Heart right ventricle (tissue), 16 donors: ENCODE data around the gene TET2. TPM values are rescaled to one million over a fixed set of nuclear protein-coding genes. Genes with fewer than 3 reads are reported as not detected.

ENCODE experiments used
- ATAC-seq, 8 donors: fragments of 200-7000 bp; cut with Tn5 transposase; one replicate each; pipeline ENCODE4 v1.9.1; 2020; ENCODE audit warnings: mild to moderate bottlenecking in 8 of 8, moderate library complexity in 8 of 8, moderate number of reproducible peaks in 1 of 8
- DNase-seq, 2 donors: peaks; one replicate each; pipeline ENCODE4 v3.0.0-alpha.2; 2020
- H3K27ac ChIP-seq, 10 donors: fragments of 200-600 bp; sonication (generic) in 2 of 10; one replicate each; pipeline versions ENCODE4 v1.5.0 to v1.8.0; 2020 to 2022; ENCODE audit warnings: mild to moderate bottlenecking in 3 of 10
- H3K27me3 ChIP-seq, 7 donors: fragments of 200-600 bp; one replicate each; pipeline ENCODE4 v1.8.0; 2021 to 2022; ENCODE audit warnings: mild to moderate bottlenecking in 2 of 7
- H3K36me3 ChIP-seq, 9 donors: fragments of 200-600 bp; sonication (generic) in 1 of 9; one replicate each; pipeline versions ENCODE4 v1.5.0 to v1.8.0; 2020 to 2022; ENCODE audit warnings: mild to moderate bottlenecking in 2 of 9
- H3K4me1 ChIP-seq, 9 donors: fragments of 200-600 bp; sonication (generic) in 1 of 9; one replicate each; pipeline versions ENCODE4 v1.5.0 to v1.8.0; 2020 to 2022; ENCODE audit warnings: mild to moderate bottlenecking in 4 of 9
- H3K4me3 ChIP-seq, 10 donors: fragments of 200-600 bp; sonication (generic) in 2 of 10; one replicate each; pipeline versions ENCODE4 v1.5.0 to v1.8.0; 2020 to 2022; ENCODE audit warnings: mild to moderate bottlenecking in 7 of 10, moderate library complexity in 2 of 10
- H3K9me3 ChIP-seq, 11 donors: fragments of 200-600 bp in 10 of 11; sonication (generic) in 2 of 11; one replicate each; pipeline versions ENCODE4 v1.5.0 to v1.8.0; 2013 to 2022; ENCODE audit warnings: mild to moderate bottlenecking in 2 of 11, control low read depth in 1 of 11, moderate library complexity in 1 of 11
- WGBS, 2 donors: extraction: QIAGEN DNeasy Blood & Tissue Kit; methylation state at CpG; one replicate each; pipeline ENCODE4 v1.1.7; 2013; ENCODE audit warnings: inconsistent platforms in 1 of 2; 5-methylcytosine and 5-hydroxymethylcytosine counted together
- intact Hi-C, 10 donors: fragments of 100-400 bp; cut with DNase I; formaldehyde crosslinking; loops; one replicate each; pipeline versions ENCODE4 v1.11.1 to v1.14.2; 2022
- polyA plus RNA-seq, 2 donors: library from polyadenylated mRNA; stranded (reverse); fragments of 200-250 nt; gene quantifications; one replicate each; pipeline ENCODE4 v1.2.3, GENCODE V29; 2013
- total RNA-seq, 10 donors: library from RNA; stranded (reverse); fragmentation: NEBNext Ultra II Directional in 3 of 10; extraction: Animal tissue kit (Norgen Biotek cat#: 25700) in 3 of 10; gene quantifications; one replicate each; pipeline versions ENCODE4 v1.2.1 to v1.2.4, GENCODE V29; 2021 to 2023
- TF ChIP-seq, protein P1 (sequence below), 9 donors: fragments of 200-600 bp; sonication (generic) in 2 of 9; IDR thresholded peaks; one replicate each; pipeline versions ENCODE4 v1.5.0 to v1.8.0; 2021 to 2022; ENCODE audit warnings: antibody characterized with exemption in 9 of 9, mild to moderate bottlenecking in 5 of 9, moderate library complexity in 1 of 9
- donor health status: Arrhythmogenic right ventricular cardiomyopathy.
- donor health status: ischemic (EF 13 %, LVEDD 7.1; RV severe dilation, severe dysfunction).
- donor health status: healthy with polysubstance abuse.
- donor health status: DM: no; HTN: yes; CAD: no.
- donor health status: DM: no; HTN: no; CAD: no.
- donor health status: ischemic (EF 25% LVEDD 6.9; RV normal size, moderate dysfunction).
- donor health status: ischemic (EF 25% LVEDD 5.7; RV mildly dilated, moderate dysfunction).
- donor health status: healthy.
- donor health status: DM: yes; HTN: yes; CAD: no.
- donor health status: Ischemic cardiomyopathy.
- donor health status: ischemic (EF 35%, LVEDD 5.7; RV mildly dilated, moderate dysfunction).
- donor health status: nonischemic (EF 11% LVEDD 7.7; RV severe dilation, severe dysfunction).
- donor health status: DM: yes; HTN: yes; CAD: no.
- donor health status: PGD.
- donor health status: ischemic (EF 29% LVEDD 5.4; RV normal size, mild dysfunction).
- donor health status: nonischemic (EF 23%, LVEDD 6.1; RV moderate dilation, normal function).

TET2 gene
- total and polyA plus RNA-seq, 12 donors = 1.4 to 20.6 (median 16.8) TPM

DNA sequence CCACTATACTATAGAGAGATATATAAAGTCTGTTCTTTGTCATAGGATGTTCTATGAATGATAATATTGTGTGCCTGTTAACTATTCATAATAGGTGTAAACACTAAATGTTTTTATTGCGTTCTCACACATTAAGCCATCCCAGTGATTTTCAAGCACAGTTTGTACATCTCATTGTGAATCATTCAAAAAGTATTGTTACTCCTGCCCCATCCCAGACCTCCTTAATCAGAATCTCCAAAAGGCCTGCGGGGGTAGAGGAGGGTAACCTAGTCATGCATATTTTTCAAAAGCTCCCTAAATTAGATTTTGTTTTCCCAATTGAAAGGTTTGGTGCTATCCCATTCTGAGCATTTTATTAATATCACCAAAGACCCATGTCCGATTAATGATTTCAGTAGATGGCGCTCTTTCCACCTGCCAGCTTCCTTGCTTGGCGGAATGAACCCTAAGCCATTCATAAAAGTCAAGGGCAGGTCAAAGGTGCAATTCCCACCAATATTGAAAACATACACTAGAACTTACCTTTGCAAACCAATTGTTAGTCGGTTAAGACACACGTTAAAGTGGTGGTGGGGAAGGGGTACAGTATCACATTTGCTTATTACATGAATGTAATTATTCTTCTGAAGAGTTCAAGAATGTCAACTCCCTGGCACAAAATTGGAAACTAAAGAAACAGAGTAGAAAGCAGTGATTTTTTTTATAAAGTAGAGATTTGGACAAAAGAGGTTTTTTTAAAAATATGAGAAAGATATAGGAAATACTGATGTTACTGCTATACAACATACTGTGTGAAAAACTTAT lies 5.8 kb upstream of the TET2 start:
- TF ChIP-seq, protein P1, sequence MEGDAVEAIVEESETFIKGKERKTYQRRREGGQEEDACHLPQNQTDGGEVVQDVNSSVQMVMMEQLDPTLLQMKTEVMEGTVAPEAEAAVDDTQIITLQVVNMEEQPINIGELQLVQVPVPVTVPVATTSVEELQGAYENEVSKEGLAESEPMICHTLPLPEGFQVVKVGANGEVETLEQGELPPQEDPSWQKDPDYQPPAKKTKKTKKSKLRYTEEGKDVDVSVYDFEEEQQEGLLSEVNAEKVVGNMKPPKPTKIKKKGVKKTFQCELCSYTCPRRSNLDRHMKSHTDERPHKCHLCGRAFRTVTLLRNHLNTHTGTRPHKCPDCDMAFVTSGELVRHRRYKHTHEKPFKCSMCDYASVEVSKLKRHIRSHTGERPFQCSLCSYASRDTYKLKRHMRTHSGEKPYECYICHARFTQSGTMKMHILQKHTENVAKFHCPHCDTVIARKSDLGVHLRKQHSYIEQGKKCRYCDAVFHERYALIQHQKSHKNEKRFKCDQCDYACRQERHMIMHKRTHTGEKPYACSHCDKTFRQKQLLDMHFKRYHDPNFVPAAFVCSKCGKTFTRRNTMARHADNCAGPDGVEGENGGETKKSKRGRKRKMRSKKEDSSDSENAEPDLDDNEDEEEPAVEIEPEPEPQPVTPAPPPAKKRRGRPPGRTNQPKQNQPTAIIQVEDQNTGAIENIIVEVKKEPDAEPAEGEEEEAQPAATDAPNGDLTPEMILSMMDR (IDR thresholded peaks at IDR 0.05) = peak; percentile 47 to 86 (median 73)
- intact Hi-C loops = loop anchor here in 8 of 10 donors (1.0 to 10.0 kb wide), 11 partner anchors 104 to 576 kb away; partner anchors contain the start of genes GSTCD (in 2 of the 8), INTS12 (in 2 of the 8) and PPA2 (in 1 of the 8)

DNA sequence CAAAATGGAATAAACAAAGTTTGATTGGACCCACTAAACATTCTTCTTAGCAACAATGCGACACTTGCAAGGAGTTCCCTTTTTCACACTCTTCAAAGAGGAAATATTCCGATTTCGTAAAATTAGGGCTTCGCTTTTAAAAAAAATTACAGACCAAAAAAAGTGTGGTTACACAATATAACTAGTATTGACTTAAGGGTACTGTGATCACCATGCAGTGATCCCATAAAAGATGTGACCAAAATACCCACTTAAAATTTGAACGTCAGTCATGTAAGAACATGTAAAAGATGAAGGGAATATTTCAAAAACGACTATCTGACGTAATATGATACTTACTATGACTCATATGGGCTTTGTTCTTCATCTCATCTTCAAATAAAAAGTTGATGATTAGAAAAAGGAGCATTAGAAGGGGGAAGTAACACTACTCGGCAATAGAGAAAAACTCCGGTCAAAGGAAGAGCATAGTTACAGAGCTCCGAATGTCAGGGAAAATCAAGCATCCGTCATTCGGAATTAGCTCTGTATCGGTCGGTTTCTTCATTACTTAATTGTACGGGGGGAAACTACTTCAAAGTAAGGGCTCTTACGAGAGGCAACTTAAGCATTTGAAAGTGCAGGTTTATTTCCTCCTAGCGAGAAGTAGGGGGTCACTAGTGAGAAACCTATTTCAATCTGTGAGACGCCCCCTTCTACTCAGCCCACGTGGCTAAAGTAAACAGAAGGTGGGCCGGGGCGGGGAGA lies 1.3 kb upstream of the TET2 start:
- Histone ChIP-seq H3K27me3 (no peaks in the 10 kb centered on the region), H3K9me3 (no peaks in the 10 kb centered on the region), H3K4me3 (peak overlapping the region; percentile 63 to 95 (median 85)), H3K36me3 (no peaks in the 10 kb centered on the region), H3K27ac (peak overlapping the region in 9 of 10 donors; percentile 81 to 97 (median 87)), H3K4me1 (peaks cover 0 to 38% (median 24%) of the 10 kb centered on the region in 9 donors)
- DNase-seq (no peak), ATAC-seq (no peak)
- intact Hi-C loops = loop anchor here in 8 of 10 donors (5.0 to 10.0 kb wide), 11 partner anchors 37 to 569 kb away; partner anchors contain the start of genes GSTCD (in 2 of the 8) and INTS12 (in 2 of the 8)
- TF ChIP-seq, protein P1 (IDR thresholded peaks at IDR 0.05) = no peak
- 37 to 39% methylated on average over 21 of the region's 21 CpGs for WGBS, 2 donors

More for the DNA sequence above, 5.8 kb upstream of the TET2 start:
- peak in 1 of 2 donors; percentile 37 for DNase-seq
- Histone ChIP-seq H3K27ac (no peak overlapping the region), H3K27me3 (no peaks in the 10 kb centered on the region), H3K9me3 (no peaks in the 10 kb centered on the region), H3K4me1 (peaks cover 0 to 27% (median 0%) of the 10 kb centered on the region in 9 donors), H3K36me3 (no peaks in the 10 kb centered on the region), H3K4me3 (no peak overlapping the region)
- 15 to 20% methylated on average over 7 of the region's 7 CpGs for WGBS, 2 donors
- peak in 6 of 8 donors; percentile 38 to 73 (median 67) for ATAC-seq

DNA sequence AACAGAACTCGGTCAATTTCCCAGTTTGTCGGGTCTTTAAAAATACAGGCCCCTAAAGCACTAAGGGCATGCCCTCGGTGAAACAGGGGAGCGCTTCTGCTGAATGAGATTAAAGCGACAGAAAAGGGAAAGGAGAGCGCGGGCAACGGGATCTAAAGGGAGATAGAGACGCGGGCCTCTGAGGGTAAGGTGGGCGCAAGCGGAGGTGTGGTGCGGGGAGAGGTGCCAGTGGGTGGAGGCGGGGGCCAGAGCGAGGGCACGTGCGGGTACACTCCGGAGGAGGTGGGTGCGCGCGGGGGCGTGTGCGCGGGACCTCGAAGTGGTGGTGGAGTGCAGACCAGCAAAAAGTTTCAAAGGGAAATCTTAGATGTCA lies 787 bp upstream of the TET2 start:
- Histone ChIP-seq H3K27ac (peak overlapping the region; percentile 69 to 97 (median 87)), H3K4me1 (peaks cover 0 to 43% (median 30%) of the 10 kb centered on the region in 9 donors), H3K36me3 (no peaks in the 10 kb centered on the region), H3K9me3 (no peaks in the 10 kb centered on the region), H3K27me3 (no peaks in the 10 kb centered on the region), H3K4me3 (peak overlapping the region; percentile 63 to 95 (median 85))
- DNase-seq (peak in 1 of 2 donors; percentile 27), ATAC-seq (peak; percentile 4 to 56 (median 16))
- TF ChIP-seq, protein P1 (IDR thresholded peaks at IDR 0.05) = no peak
- intact Hi-C loops = loop anchor here in 8 of 10 donors (2.0 to 10.0 kb wide), 12 partner anchors 36 to 569 kb away; partner anchors contain the start of genes GSTCD (in 2 of the 8) and INTS12 (in 2 of the 8)
- WGBS, 2 donors = 1 to 2% methylated on average over 25 of the region's 25 CpGs
